ENCODE measurements around the gene RABGEF1. TPM values are rescaled to one million over a fixed set of nuclear protein-coding genes. Genes with fewer than 3 reads are reported as not detected.

The RABGEF1 gene
- total and polyA plus RNA-seq, 8 donors, result 7.9 to 17.6 (median 13.6) TPM

GRCh38 chr7:66790196-66790595 is 49.7 kb downstream of the RABGEF1 start:
- peaks cover 0 to 17% (median 0%) of the 10 kb centered on the region in 3 donors for H3K36me3 ChIP-seq
- no peaks in the 10 kb centered on the region for H3K27me3 ChIP-seq
- no peak for TF ChIP-seq CTCF (IDR thresholded peaks at IDR 0.05)
- no peaks in the 10 kb centered on the region for H3K9me3 ChIP-seq
- H3K27ac ChIP-seq, result no peak overlapping the region
- 85 to 88% methylated on average over 6 of the region's 6 CpGs for WGBS, 2 donors
- FAIRE-seq (no peak), DNase-seq (no peak), ATAC-seq (peak in 2 of 4 donors; percentile 14 to 32)
- H3K4me3 ChIP-seq, result no peak overlapping the region
- intact Hi-C loops (cut with DNase I), result no loop called here
- peaks cover 0 to 2% (median 0%) of the 10 kb centered on the region in 3 donors for H3K4me1 ChIP-seq

GRCh38 chr7:66790725-66791124 is 50.2 kb downstream of the RABGEF1 start:
- Histone ChIP-seq H3K4me1 (no peaks in the 10 kb centered on the region), H3K4me3 (no peak overlapping the region), H3K9me3 (no peaks in the 10 kb centered on the region), H3K27me3 (no peaks in the 10 kb centered on the region), H3K36me3 (peaks cover 0 to 22% (median 0%) of the 10 kb centered on the region in 3 donors), H3K27ac (no peak overlapping the region)
- intact Hi-C loops (cut with DNase I), result no loop called here
- no peak for TF ChIP-seq CTCF (IDR thresholded peaks at IDR 0.05)
- ATAC-seq (peak in 2 of 4 donors; percentile 37 to 56), DNase-seq (no peak), FAIRE-seq (no peak)
- WGBS, 2 donors, result 95% methylated on average over 3 of the region's 3 CpGs

- Histone ChIP-seq H3K27ac (no peak overlapping the region), H3K27me3 (no peaks in the 10 kb centered on the region), H3K36me3 (peaks cover 0 to 59% (median 3%) of the 10 kb centered on the region in 3 donors), H3K9me3 (no peaks in the 10 kb centered on the region), H3K4me1 (no peaks in the 10 kb centered on the region), H3K4me3 (no peak overlapping the region)
- TF ChIP-seq CTCF (IDR thresholded peaks at IDR 0.05), result no peak
- DNase-seq (no peak), FAIRE-seq (no peak), ATAC-seq (no peak)
- intact Hi-C loops (cut with DNase I), result no loop called here
- 94 to 95% methylated on average over 8 of the region's 8 CpGs for WGBS, 2 donors
These were observed 60.1 kb downstream of the RABGEF1 start for GRCh38 chr7:66800591-66800990.

- 82 to 88% methylated on average over 4 of the region's 4 CpGs for WGBS, 2 donors
These were observed 63.5 kb downstream of the RABGEF1 start for GRCh38 chr7:66804001-66804400.

More at GRCh38 chr7:66804001-66804400, 63.5 kb downstream of the RABGEF1 start:
- Histone ChIP-seq H3K27me3 (no peaks in the 10 kb centered on the region), H3K4me1 (no peaks in the 10 kb centered on the region), H3K4me3 (no peak overlapping the region), H3K9me3 (no peaks in the 10 kb centered on the region), H3K36me3 (peaks cover 0 to 57% (median 23%) of the 10 kb centered on the region in 3 donors), H3K27ac (no peak overlapping the region)
- DNase-seq (no peak), FAIRE-seq (no peak), ATAC-seq (no peak)
- no peak for TF ChIP-seq CTCF (IDR thresholded peaks at IDR 0.05)
- intact Hi-C loops (cut with DNase I), result no loop called here
